ENCODE results near the gene RBKS. TPM values are rescaled to one million over a fixed set of nuclear protein-coding genes. Genes with fewer than 3 reads are reported as not detected.
A peak's percentile ranks its signal among the peaks of the same experiment; 100 is the strongest.

RBKS gene
- total and polyA plus RNA-seq, 10 donors: 1.00 to 5.1 (median 2.6) TPM

- 93 to 98% (median 95%) methylated on average over 6 of the region's 6 CpGs for WGBS, 5 donors
These were observed 87.6 kb downstream of the RBKS start for GRCh38 chr2:27802547-27802946.

DNA sequence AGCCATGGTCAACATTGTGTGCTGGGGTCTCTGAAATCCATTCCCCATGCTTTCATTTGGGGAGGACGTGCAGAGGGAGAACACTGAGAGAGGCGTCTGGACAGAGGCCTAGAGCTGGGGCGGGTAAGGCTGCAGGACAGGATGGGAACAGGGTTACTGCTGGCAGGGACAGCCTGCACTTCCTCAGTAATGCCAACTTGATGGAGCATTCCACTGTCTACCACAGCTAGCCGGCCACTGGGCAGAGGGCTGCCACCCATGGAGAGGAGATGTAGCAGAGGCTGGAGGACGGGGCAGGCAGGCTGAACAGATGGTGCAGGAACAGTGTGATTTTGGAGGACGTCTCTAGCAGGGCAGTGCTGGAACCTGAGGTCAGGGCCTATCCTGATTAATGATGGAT is 89.3 kb downstream of the RBKS start:
- intact Hi-C loops (cut with DNase I; ENCODE audit: low total_unique reads): no loop called here
- no peak for DNase-seq
- Histone ChIP-seq H3K27me3 (replicated peaks in 1 of 7) (no peaks in the 10 kb centered on the region), H3K9me3 (no peaks in the 10 kb centered on the region), H3K4me3 (no peak overlapping the region), H3K36me3 (no peaks in the 10 kb centered on the region), H3K27ac (peak overlapping the region in 5 of 8 donors; percentile 12 to 49 (median 31)), H3K4me1 (peaks cover 0 to 33% (median 11%) of the 10 kb centered on the region in 6 donors)
- WGBS, 5 donors: 75 to 81% (median 79%) methylated on average over 6 of the region's 6 CpGs
- TF ChIP-seq POLR2A (IDR thresholded peaks at IDR 0.05) (no peak), POLR2AphosphoS5 (IDR thresholded peaks at IDR 0.05) (peak in 1 of 3 donors; percentile 34)

More at GRCh38 chr2:27802547-27802946, 87.6 kb downstream of the RBKS start:
- no peaks in the 10 kb centered on the region for H3K36me3 ChIP-seq
- H3K27me3 ChIP-seq (replicated peaks in 1 of 7): no peaks in the 10 kb centered on the region
- H3K4me3 ChIP-seq: no peak overlapping the region
- intact Hi-C loops (cut with DNase I; ENCODE audit: low total_unique reads): no loop called here
- TF ChIP-seq, protein P1, sequence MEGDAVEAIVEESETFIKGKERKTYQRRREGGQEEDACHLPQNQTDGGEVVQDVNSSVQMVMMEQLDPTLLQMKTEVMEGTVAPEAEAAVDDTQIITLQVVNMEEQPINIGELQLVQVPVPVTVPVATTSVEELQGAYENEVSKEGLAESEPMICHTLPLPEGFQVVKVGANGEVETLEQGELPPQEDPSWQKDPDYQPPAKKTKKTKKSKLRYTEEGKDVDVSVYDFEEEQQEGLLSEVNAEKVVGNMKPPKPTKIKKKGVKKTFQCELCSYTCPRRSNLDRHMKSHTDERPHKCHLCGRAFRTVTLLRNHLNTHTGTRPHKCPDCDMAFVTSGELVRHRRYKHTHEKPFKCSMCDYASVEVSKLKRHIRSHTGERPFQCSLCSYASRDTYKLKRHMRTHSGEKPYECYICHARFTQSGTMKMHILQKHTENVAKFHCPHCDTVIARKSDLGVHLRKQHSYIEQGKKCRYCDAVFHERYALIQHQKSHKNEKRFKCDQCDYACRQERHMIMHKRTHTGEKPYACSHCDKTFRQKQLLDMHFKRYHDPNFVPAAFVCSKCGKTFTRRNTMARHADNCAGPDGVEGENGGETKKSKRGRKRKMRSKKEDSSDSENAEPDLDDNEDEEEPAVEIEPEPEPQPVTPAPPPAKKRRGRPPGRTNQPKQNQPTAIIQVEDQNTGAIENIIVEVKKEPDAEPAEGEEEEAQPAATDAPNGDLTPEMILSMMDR (IDR thresholded peaks at IDR 0.05 in 8 of 11, conservative IDR thresholded peaks at IDR 0.05 in 3 of 11): no peak
- TF ChIP-seq POLR2A (IDR thresholded peaks at IDR 0.05) (no peak), POLR2AphosphoS5 (IDR thresholded peaks at IDR 0.05) (no peak)
- H3K4me1 ChIP-seq: peaks cover 0 to 17% (median 5%) of the 10 kb centered on the region in 6 donors
- H3K27ac ChIP-seq: no peak overlapping the region
- no peaks in the 10 kb centered on the region for H3K9me3 ChIP-seq
- DNase-seq: no peak

DNA sequence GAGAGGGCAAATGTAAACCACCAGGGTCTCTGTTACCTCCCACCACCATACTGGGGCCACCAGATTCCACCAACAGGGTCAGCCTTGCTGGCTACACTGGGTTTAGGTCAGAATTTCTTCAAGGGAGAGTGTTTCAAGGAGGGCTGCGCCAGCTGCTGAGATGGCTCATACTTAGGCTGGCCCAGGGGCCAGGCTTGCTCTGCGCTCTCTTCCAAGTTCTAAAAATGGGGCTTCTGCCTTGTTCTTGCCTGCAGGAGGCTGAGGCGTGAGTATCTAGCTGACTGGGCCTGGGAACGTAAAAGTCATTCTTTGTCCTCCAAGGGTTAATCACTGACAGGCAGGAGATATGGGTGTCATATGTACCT is 90.6 kb downstream of the RBKS start:
- H3K27ac ChIP-seq: no peak overlapping the region
- intact Hi-C loops (cut with DNase I; ENCODE audit: low total_unique reads): no loop called here
- no peak for DNase-seq
- H3K27me3 ChIP-seq (replicated peaks in 1 of 7): no peaks in the 10 kb centered on the region
- WGBS, 5 donors: 89 to 97% (median 90%) methylated on average over 4 of the region's 4 CpGs
- no peak overlapping the region for H3K4me3 ChIP-seq
- TF ChIP-seq POLR2A (IDR thresholded peaks at IDR 0.05): no peak
- H3K4me1 ChIP-seq: peaks cover 4 to 46% (median 16%) of the 10 kb centered on the region in 6 donors
- no peaks in the 10 kb centered on the region for H3K36me3 ChIP-seq
- no peaks in the 10 kb centered on the region for H3K9me3 ChIP-seq

DNA sequence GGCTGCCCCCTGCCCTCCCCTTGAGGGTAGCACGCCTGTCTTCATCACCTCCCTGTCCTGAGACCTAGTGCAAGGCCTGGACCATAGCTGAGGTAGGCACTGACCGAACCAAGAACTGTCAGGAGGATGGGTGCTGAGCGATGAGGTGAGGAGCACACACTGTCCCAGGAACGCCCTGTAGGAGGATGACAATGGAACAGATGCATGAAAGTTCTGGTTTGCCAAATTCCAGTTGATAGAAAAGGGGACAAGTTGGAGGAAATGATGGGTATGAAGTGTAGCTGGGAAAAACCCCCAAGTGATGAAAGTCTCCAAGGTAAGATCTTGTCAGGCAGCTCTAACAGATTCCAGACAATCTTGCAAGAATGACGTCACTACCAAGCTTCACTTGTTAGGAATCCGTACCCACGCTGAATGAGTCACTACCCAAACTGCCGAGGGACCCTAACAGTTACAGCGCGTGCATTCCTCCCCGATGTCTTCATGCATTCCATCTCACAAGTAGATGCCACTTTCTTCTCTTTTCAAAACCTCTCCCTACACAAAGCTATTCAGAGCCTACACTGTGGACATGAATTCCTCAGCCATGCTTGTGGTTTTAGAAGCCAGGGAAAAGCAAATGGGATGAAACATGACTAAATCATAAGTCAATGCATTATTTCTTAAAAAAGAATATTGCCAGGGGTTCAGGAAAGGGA is 91.1 kb downstream of the RBKS start:
- intact Hi-C loops (cut with DNase I; ENCODE audit: low total_unique reads): no loop called here
- 82 to 91% (median 89%) methylated on average over 11 of the region's 11 CpGs for WGBS, 5 donors
- H3K36me3 ChIP-seq: no peaks in the 10 kb centered on the region
- no peak overlapping the region for H3K4me3 ChIP-seq
- no peaks in the 10 kb centered on the region for H3K27me3 ChIP-seq (replicated peaks in 1 of 7)
- TF ChIP-seq POLR2A (IDR thresholded peaks at IDR 0.05) (no peak), POLR2AphosphoS5 (IDR thresholded peaks at IDR 0.05) (no peak)
- TF ChIP-seq, protein P1 (IDR thresholded peaks at IDR 0.05 in 8 of 11, conservative IDR thresholded peaks at IDR 0.05 in 3 of 11): no peak
- no peak for DNase-seq
- H3K9me3 ChIP-seq: no peaks in the 10 kb centered on the region
- H3K4me1 ChIP-seq: peaks cover 4 to 46% (median 16%) of the 10 kb centered on the region in 6 donors
- H3K27ac ChIP-seq: no peak overlapping the region

- no peaks in the 10 kb centered on the region for H3K27me3 ChIP-seq (replicated peaks in 1 of 7)
- H3K9me3 ChIP-seq: no peaks in the 10 kb centered on the region
- no peaks in the 10 kb centered on the region for H3K36me3 ChIP-seq
- H3K4me3 ChIP-seq: no peak overlapping the region
- TF ChIP-seq, protein P1 (IDR thresholded peaks at IDR 0.05 in 8 of 11, conservative IDR thresholded peaks at IDR 0.05 in 3 of 11): no peak
- TF ChIP-seq POLR2AphosphoS5 (IDR thresholded peaks at IDR 0.05) (no peak), POLR2A (IDR thresholded peaks at IDR 0.05) (no peak)
- H3K4me1 ChIP-seq: peaks cover 4 to 46% (median 16%) of the 10 kb centered on the region in 6 donors
- 59 to 83% (median 73%) methylated on average over 7 of the region's 7 CpGs for WGBS, 5 donors
- H3K27ac ChIP-seq: no peak overlapping the region
- intact Hi-C loops (cut with DNase I; ENCODE audit: low total_unique reads): no loop called here
- no peak for DNase-seq
These were observed 91.7 kb downstream of the RBKS start for GRCh38 chr2:27798486-27798885.

Measured in spleen (tissue), 11 donors.